Activated T-cell treated with anti-CD3 and anti-CD28 coated beads, Interleukin-2, amount 50 U/mL, for 48 hours (primary cell): ENCODE data around the gene NKAPD1.
"Not testable (repeated sequence)": the region's sequence is repeated elsewhere in the genome, so short reads cannot be mapped to it uniquely, and the experiment has no call there.

Experiments used
- DNase-seq, 2 experiments: peaks; one replicate each; pipeline ENCODE4 v3.0.0-alpha.2; 2020

NKAPD1 gene, protein sequence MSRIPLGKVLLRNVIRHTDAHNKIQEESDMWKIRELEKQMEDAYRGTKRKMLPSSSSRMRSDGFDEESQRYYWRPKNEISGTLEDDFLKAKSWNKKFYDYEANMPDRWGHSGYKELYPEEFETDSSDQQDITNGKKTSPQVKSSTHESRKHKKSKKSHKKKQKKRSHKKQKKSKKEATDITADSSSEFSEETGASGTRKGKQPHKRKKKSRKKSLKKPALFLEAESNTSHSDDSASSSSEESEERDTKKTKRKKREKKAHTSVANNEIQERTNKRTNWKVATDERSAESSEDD

DNA sequence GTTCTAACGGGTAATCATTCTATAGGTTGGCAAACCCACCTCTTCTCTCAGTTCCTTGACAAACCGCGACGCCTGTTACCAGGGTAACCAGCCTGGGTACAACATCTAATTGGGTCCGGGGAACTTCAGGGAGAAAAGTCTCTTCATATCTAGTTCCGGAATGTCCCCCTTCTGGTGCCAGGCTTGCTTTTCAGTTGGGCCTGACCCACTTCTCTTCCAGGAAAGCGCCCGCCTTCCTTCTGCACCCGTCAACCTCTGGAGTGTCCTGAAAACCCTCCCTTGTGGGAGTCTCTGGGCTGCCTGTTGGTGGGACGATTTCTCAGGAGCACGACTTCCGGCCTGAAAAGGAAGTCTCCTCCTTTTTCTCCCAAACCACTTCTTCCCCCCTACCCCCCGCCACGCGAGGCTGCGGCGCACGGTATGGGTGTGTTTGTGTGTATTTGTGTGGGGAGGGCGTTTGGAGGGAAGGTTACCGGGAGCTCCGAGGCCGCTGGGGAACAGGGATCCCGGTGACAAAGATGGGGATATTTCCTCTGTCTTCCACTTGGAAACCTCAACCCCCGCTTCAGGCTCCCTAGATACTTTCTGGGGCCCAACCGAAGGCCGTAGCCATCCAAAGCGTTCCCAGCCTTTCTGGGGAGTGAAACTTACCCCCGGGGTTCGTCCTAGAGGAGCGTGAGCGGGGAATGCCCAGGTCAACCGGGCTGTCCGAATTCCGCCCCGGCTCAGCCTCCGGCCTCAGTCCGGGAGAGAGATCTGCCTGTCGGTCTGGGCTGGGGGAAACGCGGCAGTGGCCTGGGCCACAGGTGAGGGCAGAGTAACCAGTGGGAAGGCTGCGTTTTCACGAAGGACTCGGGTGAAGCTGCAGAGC, at the start of gene NKAPD1, which contains the start of gene PIH1D2:
NKAPD1 (plus strand) TSS at position 359 of the 871 bp plus-strand sequence. CDS start 1,276 bp downstream, outside the sequence.
PIH1D2 (minus strand) TSS at position 77 of the 871 bp plus-strand sequence. CDS start 843 bp downstream, outside the sequence.
- peak; percentile 86 for DNase-seq

DNA sequence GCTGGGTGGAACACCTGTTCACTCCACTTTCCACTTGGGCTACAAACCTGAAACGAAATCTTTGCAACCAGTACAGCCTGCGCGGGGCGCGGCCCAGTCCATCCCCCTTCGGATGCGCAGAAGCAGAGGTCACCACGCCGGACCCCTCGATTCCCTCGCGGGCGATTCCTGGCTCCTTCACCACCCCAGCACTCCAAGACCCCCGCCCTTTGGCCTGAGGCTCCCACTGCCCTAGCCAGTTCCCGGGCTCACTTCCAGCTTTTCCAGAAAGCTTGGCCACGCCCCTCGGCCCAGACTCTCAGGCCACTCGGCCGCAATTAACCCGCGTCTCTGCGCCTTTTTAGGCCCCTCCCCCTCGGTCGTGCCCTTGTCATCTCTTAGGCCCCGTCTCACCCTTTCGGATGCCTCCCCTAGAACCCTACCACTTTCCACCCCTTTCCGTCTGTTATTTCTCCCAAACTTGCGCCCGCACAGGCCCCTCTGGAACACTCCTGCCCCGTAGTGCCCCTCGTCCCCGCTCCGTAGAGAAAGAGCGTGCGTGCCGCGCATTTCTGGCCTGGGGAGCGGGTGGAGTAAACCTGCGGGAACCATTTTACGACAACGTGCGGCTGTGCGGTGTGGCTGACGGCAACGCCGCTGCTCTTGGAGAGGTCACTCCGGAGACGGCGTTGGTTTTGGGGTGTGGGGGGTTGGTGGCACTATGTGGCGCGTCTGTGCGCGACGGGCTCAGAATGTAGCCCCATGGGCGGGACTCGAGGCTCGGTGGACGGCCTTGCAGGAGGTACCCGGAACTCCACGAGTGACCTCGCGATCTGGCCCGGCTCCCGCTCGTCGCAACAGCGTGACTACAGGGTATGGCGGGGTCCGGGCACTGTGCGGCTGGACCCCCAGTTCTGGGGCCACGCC, 49.1 kb upstream of the NKAPD1 start, which contains the start of gene DLAT:
DLAT (plus strand) TSS at position 636 of the 906 bp plus-strand sequence; CDS start at position 701, 65 bp downstream.
- peak; percentile 93 for DNase-seq

DNA sequence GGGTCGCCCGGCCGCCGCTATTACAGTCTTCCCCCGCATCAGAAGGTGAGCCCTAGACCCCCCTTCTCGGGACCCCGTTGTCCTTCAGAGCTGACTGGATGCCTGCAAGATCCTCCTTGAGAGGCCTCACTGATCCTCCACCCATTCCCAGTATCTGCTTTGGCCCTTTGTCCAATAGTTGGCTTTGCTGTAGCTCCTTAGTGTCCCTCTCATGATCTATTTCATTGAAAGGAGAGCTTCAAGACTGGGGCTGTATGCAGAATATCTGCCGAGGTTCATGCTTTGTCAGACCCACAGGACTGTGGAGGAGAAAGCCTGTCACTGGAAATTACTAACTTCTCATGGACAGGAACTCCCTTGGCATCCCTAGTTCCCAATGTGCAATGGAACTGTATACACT, 48.4 kb upstream of the NKAPD1 start:
- DNase-seq: no peak

DNA sequence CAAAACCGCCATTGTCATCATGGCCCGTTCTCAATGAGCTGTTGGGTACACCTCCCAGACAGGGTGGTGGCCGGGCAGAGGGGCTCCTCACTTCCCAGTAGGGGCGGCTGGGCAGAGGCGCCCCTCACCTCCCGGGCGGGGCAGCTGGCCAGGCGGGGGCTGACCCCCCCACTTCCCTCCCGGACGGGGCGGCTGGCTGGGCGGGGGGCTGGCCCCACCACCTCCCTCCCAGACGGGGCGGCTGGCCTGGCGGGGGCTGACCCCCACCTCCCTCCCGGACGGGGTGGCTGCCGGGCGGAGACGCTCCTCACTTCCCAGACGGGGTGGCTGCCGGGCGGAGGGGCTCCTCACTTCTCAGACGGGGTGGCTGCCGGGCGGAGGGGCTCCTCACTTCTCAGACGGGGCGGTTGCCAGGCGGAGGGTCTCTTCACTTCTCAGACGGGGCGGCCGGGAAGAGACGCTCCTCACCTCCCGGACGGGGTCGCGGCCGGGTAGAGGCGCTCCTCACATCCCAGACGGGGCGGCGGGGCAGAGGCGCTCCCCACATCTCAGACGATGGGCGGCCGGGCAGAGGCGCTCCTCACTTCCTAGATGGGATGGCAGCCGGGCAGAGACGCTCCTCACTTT, 47.2 kb upstream of the NKAPD1 start:
- DNase-seq: not testable (repeated sequence)

DNA sequence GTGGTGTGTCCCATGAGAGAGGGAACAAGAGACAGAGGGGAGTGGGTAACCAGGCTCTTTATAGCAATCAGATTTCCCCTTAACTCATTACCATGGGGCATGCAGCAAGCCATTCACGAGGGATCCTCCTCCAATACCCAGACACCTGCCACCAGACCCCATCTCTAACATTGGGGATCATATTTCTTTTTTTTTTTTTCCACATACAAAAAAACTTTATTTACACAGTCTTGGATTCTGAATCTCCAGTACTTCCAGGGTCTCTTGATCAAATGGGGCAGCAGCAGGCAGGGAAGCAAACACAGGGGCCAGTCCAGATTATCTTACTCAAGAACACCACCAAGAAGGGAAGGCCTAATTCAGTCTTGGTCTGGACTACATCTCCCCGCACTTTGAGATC, 44.6 kb upstream of the NKAPD1 start:
- DNase-seq: no peak

DNA sequence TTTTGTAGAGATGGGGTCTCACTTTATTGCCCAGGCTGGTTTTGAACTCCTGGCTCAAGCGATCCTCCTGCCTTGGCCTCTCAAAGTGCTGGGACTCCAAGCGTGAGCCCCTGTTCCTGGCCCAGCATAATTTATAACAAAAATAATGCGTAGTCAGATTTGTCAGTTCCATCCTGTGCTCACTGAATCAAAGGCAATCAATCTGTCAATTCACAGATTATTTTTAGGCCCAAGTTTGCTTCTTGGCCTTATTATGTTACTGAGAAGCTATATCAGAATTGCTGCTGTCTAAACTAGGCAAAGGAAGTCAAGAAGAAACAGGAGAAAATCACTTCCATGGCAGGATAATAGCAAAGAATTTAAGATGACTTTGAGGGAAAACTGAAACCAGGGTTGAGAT, 40.2 kb upstream of the NKAPD1 start:
- no peak for DNase-seq

DNA sequence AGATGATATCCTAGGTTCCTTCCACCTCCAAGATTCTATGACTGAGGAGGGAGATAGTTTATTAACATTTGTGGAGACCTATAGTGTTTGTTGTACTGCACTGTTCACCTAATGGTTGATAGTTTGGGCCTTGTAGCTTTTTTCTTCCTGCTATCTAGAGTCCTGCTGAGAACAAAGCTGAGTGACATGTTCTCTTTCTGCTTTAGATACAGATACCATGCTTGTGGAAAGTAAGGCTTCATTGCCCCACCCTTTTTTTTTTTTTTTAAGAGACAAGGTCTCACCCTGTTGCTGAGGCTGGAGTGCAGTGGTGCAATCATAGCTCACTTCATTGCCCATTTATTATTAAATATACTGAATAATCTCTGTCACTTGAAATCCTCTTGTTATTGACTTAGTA, 36.6 kb upstream of the NKAPD1 start:
- no peak for DNase-seq

DNA sequence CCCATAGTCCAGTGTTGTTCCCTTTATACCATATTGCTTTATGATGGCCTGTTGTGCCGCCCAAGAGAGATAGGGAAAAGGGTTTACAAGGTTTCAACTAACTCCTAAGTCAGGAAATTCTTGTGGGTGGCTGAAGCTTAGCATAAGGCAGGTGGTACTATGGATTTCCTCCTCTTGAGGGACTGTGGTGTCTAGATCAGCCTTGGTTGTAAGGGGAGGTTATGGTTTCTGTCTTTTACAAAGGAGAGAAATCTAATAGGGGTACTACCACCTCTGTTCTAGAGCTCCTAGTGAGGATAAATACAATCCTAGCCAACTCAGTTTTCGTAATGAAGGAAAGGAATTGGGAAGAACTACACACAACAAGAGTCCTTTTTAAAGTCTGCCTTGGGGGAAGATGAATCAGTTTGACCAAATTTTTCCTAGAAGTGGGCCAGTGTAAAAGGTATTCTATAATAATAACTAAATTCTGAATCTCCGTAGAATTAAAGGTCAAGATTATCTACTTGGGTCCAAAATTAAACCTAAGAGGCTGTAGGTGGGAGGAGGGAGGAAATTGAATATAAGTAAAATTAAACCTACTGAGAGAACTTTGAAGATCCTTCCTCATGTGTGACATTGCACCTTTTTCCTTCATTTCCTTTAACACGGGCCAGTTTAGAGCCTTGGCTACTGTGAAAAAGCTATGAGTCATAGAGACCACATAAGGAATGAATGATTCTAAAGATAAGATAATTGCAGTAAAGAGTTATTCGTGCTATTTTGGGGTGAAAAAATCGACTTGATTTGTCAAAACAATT, 31.7 kb upstream of the NKAPD1 start:
- no peak for DNase-seq

DNA sequence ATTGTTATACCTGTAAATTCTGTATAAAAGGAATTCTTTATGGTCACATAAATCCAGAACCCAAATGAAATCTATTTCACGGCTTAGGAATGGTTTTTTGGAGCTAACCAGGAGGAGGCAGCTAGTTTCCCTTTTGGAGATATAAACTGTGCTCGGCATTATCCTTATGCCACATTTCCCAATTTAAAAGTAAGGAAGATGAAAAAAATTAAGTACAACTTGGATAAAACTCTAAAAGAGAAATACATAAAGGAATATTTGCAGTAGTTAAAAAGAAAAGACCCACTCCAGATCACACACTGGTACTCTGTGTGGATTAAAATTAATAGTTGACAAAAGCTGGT, 31.2 kb upstream of the NKAPD1 start:
- DNase-seq: no peak

DNA sequence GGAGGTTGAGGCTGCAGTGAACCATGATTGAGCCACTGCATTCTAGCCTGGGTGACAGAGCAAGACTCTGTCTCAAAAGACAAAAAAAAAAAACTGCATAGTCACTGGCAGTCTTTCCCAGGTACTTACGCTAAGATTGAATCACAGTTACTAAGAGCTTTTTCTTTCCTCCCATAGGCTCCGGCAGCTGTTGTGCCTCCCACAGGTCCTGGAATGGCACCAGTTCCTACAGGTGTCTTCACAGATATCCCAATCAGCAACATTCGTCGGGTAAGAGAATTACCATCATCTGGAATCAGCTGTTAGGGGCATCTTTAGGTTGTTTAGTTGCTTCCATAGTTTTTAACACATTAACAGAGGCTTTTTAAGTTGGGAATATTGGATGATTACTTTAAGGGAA, 29.1 kb upstream of the NKAPD1 start:
- no peak for DNase-seq

DNA sequence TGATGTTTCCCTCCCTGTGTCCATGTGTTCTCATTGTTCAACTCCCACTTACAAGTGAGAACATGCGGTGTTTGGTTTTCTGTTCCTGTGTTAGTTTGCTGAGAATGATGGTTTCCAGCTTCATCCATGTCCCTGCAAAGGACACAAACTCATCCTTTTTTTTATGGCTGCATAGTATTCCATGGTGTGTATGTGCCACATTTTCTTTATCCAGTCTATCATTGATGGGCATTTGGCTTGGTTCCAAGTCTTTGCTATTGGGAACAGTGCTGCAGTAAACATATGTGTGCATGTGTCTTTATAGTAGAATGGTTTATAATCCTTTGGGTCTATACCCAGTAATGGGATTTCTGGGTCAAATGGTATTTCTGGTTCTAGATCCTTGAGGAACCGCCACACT, 27.5 kb upstream of the NKAPD1 start:
- DNase-seq: not testable (repeated sequence)

DNA sequence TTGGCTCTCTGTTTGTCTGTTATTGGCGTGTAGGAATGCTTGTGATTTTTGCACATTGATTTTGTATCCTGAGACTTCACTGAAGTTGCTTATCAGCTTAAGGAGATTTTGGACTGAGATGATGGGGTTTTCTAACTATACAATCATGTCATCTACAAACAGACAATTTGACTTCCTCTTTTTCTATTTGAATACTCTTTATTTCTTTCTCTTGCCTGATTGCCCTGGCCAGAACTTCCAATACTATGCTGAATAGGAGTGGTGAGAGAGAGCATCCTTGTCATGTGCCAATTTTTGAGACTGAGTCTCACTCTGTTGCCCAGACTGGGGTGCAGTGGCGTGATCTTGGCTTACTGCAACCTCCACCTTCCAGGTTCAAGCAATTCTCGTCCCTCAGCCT, 25.8 kb upstream of the NKAPD1 start:
- not testable (repeated sequence) for DNase-seq

DNA sequence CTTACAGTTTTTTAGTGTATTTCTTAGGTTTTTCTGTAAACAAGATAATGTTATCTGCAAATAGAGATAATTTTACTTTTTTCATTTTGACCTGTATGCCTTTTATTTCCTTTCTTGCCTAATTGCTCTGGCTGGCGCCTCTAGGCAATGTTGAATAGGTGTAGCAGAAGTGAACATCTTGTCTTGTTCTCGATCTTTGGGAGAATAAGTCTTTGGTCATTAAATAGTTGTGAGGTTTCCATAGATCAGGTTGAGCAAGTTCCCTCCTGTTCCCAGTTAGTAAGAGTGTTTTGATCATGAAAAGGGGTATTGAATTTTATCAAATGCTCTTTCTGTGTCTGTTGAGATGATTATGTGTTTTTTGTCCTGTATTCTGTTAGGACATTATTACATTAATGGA, 24.3 kb upstream of the NKAPD1 start:
- DNase-seq: no peak

DNA sequence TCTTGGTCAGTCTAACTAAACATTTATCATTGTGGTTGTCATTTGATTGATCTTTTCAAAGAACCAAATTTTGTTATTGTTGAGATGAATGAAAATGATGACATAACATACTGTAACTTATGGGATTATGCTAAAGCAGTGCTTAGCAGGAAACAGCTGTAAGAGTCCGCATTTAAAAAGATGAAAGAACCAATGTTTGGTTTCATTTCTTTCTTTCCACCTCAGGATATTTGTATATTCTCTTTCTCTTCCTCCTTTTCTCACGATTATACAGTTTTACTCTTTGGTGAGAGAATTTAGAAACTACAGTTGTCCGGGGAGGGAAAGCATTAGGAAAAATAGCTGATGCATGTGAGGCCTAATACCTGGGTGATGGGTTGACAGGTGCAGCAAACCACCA, 23.4 kb upstream of the NKAPD1 start:
- no peak for DNase-seq

DNA sequence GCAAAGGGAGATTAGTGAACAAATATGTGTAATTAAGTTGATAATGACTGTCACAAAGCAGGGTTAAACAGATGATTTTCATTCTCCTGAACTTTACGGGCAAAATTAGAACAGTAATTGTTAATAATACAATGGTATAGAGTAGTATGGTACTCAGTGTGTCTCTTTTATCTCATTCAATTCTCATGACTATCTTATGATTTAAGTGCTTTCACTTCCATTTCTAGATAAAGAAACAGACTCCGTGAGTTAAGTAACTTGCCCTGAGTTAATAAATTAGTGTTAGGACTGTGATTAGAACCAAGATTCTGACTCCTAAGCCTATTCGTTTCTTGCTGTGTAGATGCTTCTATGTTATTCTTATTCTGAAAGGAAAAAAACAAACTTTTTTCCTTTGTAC, 22.3 kb upstream of the NKAPD1 start:
- DNase-seq: no peak

DNA sequence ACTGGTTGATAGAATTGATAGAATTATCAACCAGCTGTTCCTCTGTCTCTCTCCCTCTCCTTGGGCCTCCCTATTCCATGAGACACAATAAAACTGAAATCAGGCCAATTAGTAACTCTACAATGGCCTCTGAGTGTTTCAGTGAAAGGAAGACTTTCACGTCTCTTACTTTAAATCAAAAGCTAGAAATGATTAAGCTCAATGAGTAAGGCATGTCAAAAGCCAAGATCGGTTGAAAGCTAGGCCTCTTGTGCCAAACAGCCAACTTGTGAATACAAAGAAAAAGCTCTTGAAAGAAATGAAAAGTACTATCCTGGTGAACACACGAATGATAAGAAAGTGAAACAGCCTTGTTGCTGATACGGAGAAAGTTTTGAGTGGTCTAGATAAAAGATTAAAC, 16.9 kb upstream of the NKAPD1 start:
- DNase-seq: no peak

DNA sequence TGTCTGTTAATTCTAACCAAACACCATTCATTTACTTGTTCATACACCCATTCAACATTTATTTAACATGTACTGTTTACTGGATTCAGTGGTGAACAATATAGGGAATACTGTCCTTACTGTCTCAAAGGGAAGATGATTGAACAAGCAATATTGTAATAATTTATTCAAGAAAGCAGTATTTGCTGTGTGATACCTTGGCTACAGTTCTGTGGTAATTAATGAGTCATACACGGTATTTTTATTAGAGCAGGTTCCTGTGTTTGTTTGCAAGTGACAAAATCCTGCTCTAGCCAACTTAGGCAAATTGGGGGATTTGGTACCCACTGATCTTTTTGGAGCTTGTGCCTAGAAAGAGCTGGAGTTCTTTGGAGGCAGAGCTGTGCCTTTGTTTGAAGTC, 16.0 kb upstream of the NKAPD1 start:
- DNase-seq: no peak

DNA sequence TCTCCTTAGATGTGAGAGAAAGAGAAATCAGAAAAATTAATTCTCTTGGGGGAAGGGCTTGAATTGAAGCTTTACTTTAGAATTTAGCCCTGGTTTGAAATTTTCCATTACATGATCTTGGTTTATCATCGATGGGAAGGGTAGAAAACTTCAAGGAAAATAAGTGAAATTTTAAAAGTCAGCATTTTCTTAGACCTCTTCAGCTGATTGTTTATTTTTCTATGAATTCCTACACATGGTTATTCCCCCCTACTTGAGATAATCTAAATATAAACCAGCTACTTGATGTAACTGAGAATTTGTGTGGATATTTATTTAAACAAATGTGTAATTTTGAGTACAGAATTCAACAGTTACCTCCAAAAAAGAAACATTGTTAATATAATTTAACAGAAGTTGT, 11.2 kb upstream of the NKAPD1 start:
- no peak for DNase-seq

DNA sequence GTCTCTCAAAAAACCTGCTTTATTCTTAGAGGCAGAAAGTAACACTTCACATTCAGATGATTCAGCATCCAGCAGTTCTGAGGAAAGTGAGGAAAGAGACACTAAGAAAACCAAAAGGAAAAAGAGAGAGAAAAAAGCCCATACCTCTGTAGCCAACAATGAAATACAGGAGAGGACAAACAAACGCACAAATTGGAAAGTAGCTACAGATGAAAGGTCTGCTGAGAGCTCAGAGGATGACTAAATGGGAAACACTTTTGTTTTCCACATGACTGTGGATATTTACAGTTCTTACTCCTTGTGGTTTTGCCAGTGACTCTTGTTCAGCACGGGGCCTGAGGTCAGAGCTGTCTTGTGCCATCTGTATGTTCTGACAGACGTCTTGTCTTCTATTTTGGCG, 8.6 kb downstream of the NKAPD1 start:
- DNase-seq: peak; percentile 26 to 49

DNA sequence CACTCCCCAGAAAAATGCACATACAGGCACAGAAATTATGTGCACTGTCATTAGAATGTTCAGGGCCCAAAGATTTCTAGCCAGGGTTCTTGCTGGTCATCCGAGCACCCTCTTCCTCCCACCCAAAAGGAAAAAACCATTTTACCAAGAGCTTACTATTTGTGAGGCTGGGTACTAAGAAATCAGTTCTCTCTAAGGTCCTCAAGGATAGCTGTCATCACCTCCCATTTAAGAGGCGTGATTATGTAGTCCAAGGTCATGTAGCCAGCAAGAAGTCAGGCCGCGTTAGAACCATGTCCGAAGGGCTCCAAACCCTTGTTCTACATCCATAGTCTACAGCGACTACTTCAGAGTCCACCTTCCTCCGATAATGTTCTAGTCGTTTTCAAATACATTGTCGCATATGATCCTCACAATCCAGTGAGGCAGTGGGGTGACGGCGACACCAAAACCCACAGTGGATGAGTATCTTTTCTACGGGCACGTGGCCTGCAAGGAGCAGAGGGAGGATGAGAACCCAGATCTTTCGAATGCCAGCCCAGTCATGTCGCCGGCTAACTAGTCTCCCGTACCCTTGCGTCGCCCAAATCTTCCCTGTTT, 11.8 kb downstream of the NKAPD1 start:
- peak; percentile 68 to 70 for DNase-seq
